ENCODE measurements around the gene FHDC1. TPM values are rescaled to one million over a fixed set of nuclear protein-coding genes. Genes with fewer than 3 reads are reported as not detected.

The FHDC1 gene
- polyA plus RNA-seq, 2 of the 4 experiments (the other 2 are of a cell fraction): 0.08 to 0.31 TPM

DNA sequence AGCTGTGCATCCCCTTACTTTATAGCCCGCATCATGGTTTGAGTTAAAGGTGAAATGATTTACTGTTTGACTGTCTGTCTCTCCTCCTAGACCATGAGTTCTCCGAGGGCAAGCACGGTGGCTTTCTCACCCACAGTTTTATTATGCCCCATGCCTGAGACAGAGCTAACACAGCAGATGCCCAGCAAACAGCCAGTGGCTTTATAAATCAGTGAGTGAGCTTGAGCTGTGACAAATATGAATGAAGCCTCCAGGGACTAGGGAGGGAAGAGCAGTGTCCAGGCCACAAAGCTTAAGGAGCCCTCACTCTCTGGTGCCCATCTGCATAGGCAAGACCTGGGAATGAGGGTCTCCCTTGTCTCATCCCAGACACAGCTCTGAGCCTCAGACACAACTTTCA, 57.9 kb downstream of the FHDC1 start:
- no peak overlapping the region for H3K4me2 ChIP-seq
- ChIA-PET CTCF (interaction anchor here (0.7 kb wide), 1 partner anchor 46 kb away, joined by 3 read pairs; no protein-coding TSS in a partner anchor), POLR2A (no interaction called here)
- TF ChIP-seq NR3C1 (IDR thresholded peaks at IDR 0.05) (no peak), KDM1A (IDR thresholded peaks at IDR 0.05; ENCODE audit: low read depth) (no peak), HOXB13 (CRISPR knock-in tag; IDR thresholded peaks at IDR 0.05; ENCODE audit: low read depth) (no peak), JUN (IDR thresholded peaks at IDR 0.05) (no peak), ESRRA (IDR thresholded peaks at IDR 0.05; ENCODE audit: borderline replicate concordance, low read length) (no peak), SMC3 (IDR thresholded peaks at IDR 0.05) (no peak), ZNF302 (CRISPR knock-in tag; IDR thresholded peaks at IDR 0.05) (no peak), PHF8 (IDR thresholded peaks at IDR 0.05; ENCODE audit: borderline replicate concordance, low read depth) (no peak), BCL3 (IDR thresholded peaks at IDR 0.05) (no peak), ZC3H11A (IDR thresholded peaks at IDR 0.05) (no peak), HOXB5 (CRISPR knock-in tag; IDR thresholded peaks at IDR 0.05) (no peak), MAZ (IDR thresholded peaks at IDR 0.05; ENCODE audit: borderline replicate concordance, low read depth, low read length) (no peak), POLR2AphosphoS2 (conservative IDR thresholded peaks at IDR 0.05; ENCODE audit: low read length) (no peak), CHD2 (IDR thresholded peaks at IDR 0.05; ENCODE audit: low read length, partially characterized antibody) (no peak)
- no peak for DNase-seq (ENCODE audit: low read depth in 1 of 2, low spot score in 1 of 2)
- ATAC-seq: no peak
- 94% methylated on average over 3 of the region's 3 CpGs for WGBS (ENCODE audit: missing lambda C conversion rate)
- H3K27ac ChIP-seq: no peak overlapping the region
- H3K4me1 ChIP-seq: 0 out of 3 replicates have a peak, but pooled peaks cover 2% of the 10 kb centered on the region
- H3K9me3 ChIP-seq: no peaks in the 10 kb centered on the region
- FAIRE-seq: no peak
- no peak overlapping the region for H3K4me3 ChIP-seq

GRCh38 chr4:152996111-152996571, 60.0 kb downstream of the FHDC1 start:
- ChIA-PET CTCF (interaction anchor here (1.1 kb wide), 1 partner anchor 321 kb away, joined by 3 read pairs; no protein-coding TSS in a partner anchor), POLR2A (no interaction called here)
- DNase-seq (ENCODE audit: low read depth in 1 of 2, low spot score in 1 of 2): no peak
- ATAC-seq: no peak
- Histone ChIP-seq H3K27ac (no peak overlapping the region), H3K4me2 (no peak overlapping the region), H3K9me3 (no peaks in the 10 kb centered on the region), H3K4me3 (no peak overlapping the region), H3K4me1 (0 out of 3 replicates have a peak, but pooled peaks cover 2% of the 10 kb centered on the region)
- WGBS (ENCODE audit: missing lambda C conversion rate): 55% methylated on average over 8 of the region's 8 CpGs
- TF ChIP-seq, protein P1, sequence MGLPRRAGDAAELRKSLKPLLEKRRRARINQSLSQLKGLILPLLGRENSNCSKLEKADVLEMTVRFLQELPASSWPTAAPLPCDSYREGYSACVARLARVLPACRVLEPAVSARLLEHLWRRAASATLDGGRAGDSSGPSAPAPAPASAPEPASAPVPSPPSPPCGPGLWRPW (IDR thresholded peaks at IDR 0.05): no peak
- no peak for FAIRE-seq

GRCh38 chr4:152996672-152997071, 60.5 kb downstream of the FHDC1 start:
- TF ChIP-seq CHD2 (IDR thresholded peaks at IDR 0.05; ENCODE audit: low read length, partially characterized antibody): no peak
- no peak for TF ChIP-seq JUN (IDR thresholded peaks at IDR 0.05)
- no peak for TF ChIP-seq ESRRA (IDR thresholded peaks at IDR 0.05; ENCODE audit: borderline replicate concordance, low read length)
- no peak for TF ChIP-seq EP300 (IDR thresholded peaks at IDR 0.05)
- TF ChIP-seq NPAS2 (CRISPR knock-in tag; IDR thresholded peaks at IDR 0.05; ENCODE audit: borderline replicate concordance): no peak
- TF ChIP-seq RNF2 (IDR thresholded peaks at IDR 0.05; ENCODE audit: borderline replicate concordance, low read depth): no peak
- no peak for TF ChIP-seq ELK1 (IDR thresholded peaks at IDR 0.05; ENCODE audit: low read depth, low read length)
- Histone ChIP-seq H3K4me3 (no peak overlapping the region), H3K4me1 (0 out of 3 replicates have a peak, but pooled peaks cover 2% of the 10 kb centered on the region), H3K27ac (no peak overlapping the region), H3K9me3 (no peaks in the 10 kb centered on the region), H3K4me2 (no peak overlapping the region)
- POLR2A ChIA-PET: no interaction called here
- no peak for ATAC-seq
- WGBS (ENCODE audit: missing lambda C conversion rate): 66% methylated on average over 3 of the region's 6 CpGs
- DNase-seq (ENCODE audit: low read depth in 1 of 2, low spot score in 1 of 2): no peak
- no peak for FAIRE-seq
- CTCF ChIA-PET: interaction anchor here (1.1 kb wide), 1 partner anchor 321 kb away, joined by 3 read pairs; no protein-coding TSS in a partner anchor

All from A549 (cell line).